ENCODE data around the gene SUPT3H. TPM values are rescaled to one million over a fixed set of nuclear protein-coding genes. Genes with fewer than 3 reads are reported as not detected.

Gene SUPT3H
- total RNA-seq, 3 donors from 2014 or later = 6.9 to 15.1 (median 13.6) TPM

- no peak for TF ChIP-seq POLR2AphosphoS5 (IDR thresholded peaks at IDR 0.05)
- no peak for TF ChIP-seq CTCF (IDR thresholded peaks at IDR 0.05)
- no peak for TF ChIP-seq POLR2A (IDR thresholded peaks at IDR 0.05)
- no peaks in the 10 kb centered on the region for H3K36me3 ChIP-seq
- intact Hi-C loops (cut with DNase I; ENCODE audit: low total_unique reads) = no loop called here
- H3K9me3 ChIP-seq = no peaks in the 10 kb centered on the region
- H3K4me1 ChIP-seq = no peaks in the 10 kb centered on the region
- H3K27me3 ChIP-seq = no peaks in the 10 kb centered on the region
- H3K27ac ChIP-seq = no peak overlapping the region
- no peak for DNase-seq (ENCODE audit: low spot score in 2 of 2)
- no peak overlapping the region for H3K4me3 ChIP-seq
Measured at GRCh38 chr6:45126033-45126432, 251.7 kb downstream of the SUPT3H start.

- no peak overlapping the region for H3K4me3 ChIP-seq
- no peak for TF ChIP-seq CTCF (IDR thresholded peaks at IDR 0.05)
- TF ChIP-seq POLR2A (IDR thresholded peaks at IDR 0.05) = no peak
- TF ChIP-seq POLR2AphosphoS5 (IDR thresholded peaks at IDR 0.05) = no peak
- no peaks in the 10 kb centered on the region for H3K27me3 ChIP-seq
- H3K4me1 ChIP-seq = no peaks in the 10 kb centered on the region
- H3K36me3 ChIP-seq = no peaks in the 10 kb centered on the region
- H3K27ac ChIP-seq = no peak overlapping the region
- no peaks in the 10 kb centered on the region for H3K9me3 ChIP-seq
- intact Hi-C loops (cut with DNase I; ENCODE audit: low total_unique reads) = no loop called here
- no peak for DNase-seq (ENCODE audit: low spot score in 2 of 2)
Measured at GRCh38 chr6:45123023-45123422, 254.7 kb downstream of the SUPT3H start.

GRCh38 chr6:45118754-45119153 lies 259.0 kb downstream of the SUPT3H start:
- H3K27me3 ChIP-seq = no peaks in the 10 kb centered on the region
- no peak for DNase-seq (ENCODE audit: low spot score in 2 of 2)
- intact Hi-C loops (cut with DNase I; ENCODE audit: low total_unique reads) = no loop called here

GRCh38 chr6:45116714-45117410 lies 260.9 kb downstream of the SUPT3H start:
- Histone ChIP-seq H3K4me1 (no peaks in the 10 kb centered on the region), H3K27me3 (no peaks in the 10 kb centered on the region), H3K9me3 (no peaks in the 10 kb centered on the region), H3K36me3 (no peaks in the 10 kb centered on the region), H3K4me3 (no peak overlapping the region), H3K27ac (no peak overlapping the region)
- intact Hi-C loops (cut with DNase I; ENCODE audit: low total_unique reads) = no loop called here
- DNase-seq (ENCODE audit: low spot score in 2 of 2) = no peak
- TF ChIP-seq CTCF (IDR thresholded peaks at IDR 0.05) (no peak), POLR2AphosphoS5 (IDR thresholded peaks at IDR 0.05) (no peak), POLR2A (IDR thresholded peaks at IDR 0.05) (no peak)

More at GRCh38 chr6:45118754-45119153, 259.0 kb downstream of the SUPT3H start:
- Histone ChIP-seq H3K4me3 (no peak overlapping the region), H3K36me3 (no peaks in the 10 kb centered on the region), H3K4me1 (no peaks in the 10 kb centered on the region), H3K27ac (no peak overlapping the region), H3K9me3 (no peaks in the 10 kb centered on the region)
- TF ChIP-seq POLR2AphosphoS5 (IDR thresholded peaks at IDR 0.05) (no peak), CTCF (IDR thresholded peaks at IDR 0.05) (no peak), POLR2A (IDR thresholded peaks at IDR 0.05) (no peak)

GRCh38 chr6:45115696-45116095 lies 262.0 kb downstream of the SUPT3H start:
- no peak overlapping the region for H3K4me3 ChIP-seq
- intact Hi-C loops (cut with DNase I; ENCODE audit: low total_unique reads) = no loop called here

More at GRCh38 chr6:45115696-45116095, 262.0 kb downstream of the SUPT3H start:
- DNase-seq (ENCODE audit: low spot score in 2 of 2) = no peak
- Histone ChIP-seq H3K36me3 (no peaks in the 10 kb centered on the region), H3K9me3 (no peaks in the 10 kb centered on the region), H3K27ac (no peak overlapping the region), H3K4me1 (no peaks in the 10 kb centered on the region), H3K27me3 (no peaks in the 10 kb centered on the region)
- TF ChIP-seq CTCF (IDR thresholded peaks at IDR 0.05) (no peak), POLR2AphosphoS5 (IDR thresholded peaks at IDR 0.05) (no peak), POLR2A (IDR thresholded peaks at IDR 0.05) (no peak)

All from breast epithelium (tissue), 4 donors.